Stimulated activated CD4-positive, alpha-beta T cell treated with anti-CD3 and anti-CD28 coated beads, TNF-alpha, amount 100 ng/mL, for 4 hours (primary cell): ENCODE results near the gene SLC7A10.
"Not testable (repeated sequence)": the region's sequence is repeated elsewhere in the genome, so short reads cannot be mapped to it uniquely, and the experiment has no call there.

ENCODE experiments used
- DNase-seq, 3 experiments: peaks; one replicate each; pipeline ENCODE4 v3.0.0-alpha.2; 2020; ENCODE audit warnings: low read depth in 3 of 3

Gene SLC7A10

DNA sequence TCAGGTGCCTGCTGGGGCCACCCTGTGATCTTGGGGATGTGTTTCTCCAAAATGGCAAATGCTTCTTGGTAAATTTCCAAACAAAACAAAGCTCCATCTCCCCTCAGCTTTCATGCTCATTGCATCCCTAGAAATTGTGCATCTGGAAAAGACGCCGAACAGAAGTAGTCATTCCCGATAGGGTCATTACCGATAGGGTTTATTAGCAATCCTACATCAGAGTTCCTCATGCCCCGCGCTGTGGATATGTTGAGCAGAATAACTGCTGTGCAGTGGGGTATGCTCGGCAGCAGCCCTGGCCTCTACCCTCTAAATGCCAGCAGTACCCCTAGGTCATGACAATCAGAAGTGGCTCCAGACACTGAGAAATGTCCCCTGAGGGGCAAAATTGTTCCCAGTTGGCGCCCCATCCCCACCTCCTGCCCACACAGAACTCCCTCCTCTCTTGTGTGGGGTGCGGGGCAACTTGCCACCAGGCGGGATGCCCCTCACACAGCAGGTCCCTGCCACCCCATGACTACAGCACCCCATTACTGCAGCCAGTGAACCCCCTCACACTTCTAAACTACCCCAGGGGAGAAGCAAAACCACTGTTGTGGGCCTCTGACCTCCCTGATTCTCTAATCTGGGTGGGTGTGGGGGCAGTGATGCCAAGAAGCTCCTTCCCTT lies 13.0 kb upstream of the SLC7A10 start:
- no peak for DNase-seq

DNA sequence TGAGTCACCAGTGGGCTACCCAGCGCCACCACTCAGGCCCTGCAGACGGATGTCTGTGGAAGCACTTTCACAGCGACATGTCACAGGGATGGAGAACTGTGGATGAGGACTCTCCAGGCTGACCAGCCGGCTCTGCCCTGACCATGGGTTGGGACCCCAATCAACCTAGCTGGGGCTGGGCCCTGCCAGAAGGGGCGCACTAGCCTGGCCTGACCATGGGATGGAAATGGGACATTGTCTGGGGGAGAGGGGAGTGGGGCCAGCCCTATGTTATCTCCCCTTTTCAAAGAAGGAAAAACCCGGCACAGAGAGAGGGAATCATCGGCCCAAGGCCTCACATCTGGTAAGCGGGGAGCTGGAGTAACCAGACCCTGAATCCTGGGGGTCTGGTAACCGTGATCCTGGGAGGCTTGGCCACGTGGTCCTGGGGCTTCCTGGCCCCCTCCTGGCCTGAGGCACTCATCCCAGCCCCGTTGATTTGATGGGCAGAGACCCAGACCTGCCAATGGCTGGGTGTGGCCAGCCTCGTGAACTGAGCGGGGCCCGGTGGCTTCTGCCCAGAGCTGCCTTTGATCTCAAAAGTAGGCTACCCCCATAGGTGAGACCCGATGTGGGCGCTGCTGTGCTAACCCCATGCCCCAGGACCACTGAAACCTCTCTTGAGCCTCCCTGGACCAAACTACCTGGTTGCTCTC lies 11.2 kb upstream of the SLC7A10 start:
- DNase-seq, result no peak

DNA sequence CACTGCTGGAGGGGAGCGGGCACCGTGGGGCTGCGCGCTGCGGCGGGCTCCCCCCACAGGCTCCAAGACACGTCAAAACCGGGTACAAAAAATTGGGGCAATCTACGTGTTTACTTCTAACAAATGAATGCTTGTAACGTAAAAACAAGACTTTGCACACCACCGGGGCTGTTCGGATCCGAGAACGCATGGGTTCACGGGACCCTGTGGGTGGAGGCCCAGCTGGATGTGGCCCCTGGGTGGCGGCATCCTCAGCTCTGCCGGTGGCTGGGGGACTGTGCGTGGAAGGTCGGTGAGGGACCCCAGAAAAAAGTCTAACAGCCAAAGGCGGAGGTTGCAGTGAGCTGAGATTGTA lies 10.3 kb upstream of the SLC7A10 start:
- DNase-seq, result no peak

DNA sequence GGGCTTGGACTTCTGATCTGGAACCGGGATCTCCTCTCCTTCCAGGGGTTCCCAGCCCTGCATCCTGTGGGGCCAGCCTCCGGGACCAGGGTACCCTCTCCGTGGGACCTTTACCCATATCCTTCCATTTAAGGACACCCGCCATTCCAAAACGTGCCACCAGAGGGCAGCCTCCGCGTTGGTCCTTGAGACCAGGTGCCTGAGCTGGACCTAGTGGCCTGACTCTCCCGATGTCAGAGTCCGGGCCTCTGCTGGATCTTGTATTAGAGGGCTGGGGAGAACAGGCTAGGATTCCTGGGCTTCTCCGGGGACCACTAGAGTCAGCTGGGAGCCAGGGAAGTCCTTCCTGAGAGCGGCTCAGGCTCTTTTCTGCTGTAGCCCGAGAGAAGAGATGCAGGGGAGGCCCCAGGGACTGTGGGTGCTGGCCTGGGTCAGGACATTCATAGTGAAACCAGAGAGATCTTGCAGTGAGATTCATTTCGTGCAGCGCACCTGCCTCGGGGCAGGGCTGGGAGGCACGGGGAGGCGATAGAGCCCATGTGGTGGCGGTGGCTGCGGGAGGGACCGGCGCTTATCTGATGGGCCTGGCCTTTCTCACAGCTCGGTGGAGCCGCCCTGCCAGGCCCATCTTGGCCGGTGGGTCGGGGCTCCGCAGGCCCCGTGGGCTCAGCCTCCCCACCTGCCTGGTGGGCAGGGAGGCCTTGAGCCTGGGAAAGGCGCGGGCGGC lies 9.8 kb upstream of the SLC7A10 start:
- peak; percentile 59 to 72 (median 71) for DNase-seq

DNA sequence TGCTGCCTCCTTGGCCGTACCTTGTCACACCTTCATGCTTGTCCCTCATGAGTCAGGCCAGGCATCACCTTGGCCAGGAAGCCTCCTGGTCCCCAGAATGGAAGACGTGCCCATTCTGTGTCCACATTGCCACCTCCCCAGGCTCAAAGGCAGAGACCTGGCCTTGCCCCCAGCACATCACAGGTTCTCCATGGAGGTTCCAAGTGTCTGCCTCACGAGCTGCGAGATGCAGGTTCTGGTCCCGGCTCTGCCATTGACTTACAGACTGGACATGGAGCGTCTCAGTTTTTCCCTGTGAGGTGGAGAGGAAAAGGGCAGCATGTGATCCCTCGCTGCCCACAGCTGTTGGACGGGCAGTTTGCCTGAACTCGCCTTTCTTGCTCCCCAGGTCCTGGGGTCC lies 9.1 kb upstream of the SLC7A10 start:
- no peak for DNase-seq

DNA sequence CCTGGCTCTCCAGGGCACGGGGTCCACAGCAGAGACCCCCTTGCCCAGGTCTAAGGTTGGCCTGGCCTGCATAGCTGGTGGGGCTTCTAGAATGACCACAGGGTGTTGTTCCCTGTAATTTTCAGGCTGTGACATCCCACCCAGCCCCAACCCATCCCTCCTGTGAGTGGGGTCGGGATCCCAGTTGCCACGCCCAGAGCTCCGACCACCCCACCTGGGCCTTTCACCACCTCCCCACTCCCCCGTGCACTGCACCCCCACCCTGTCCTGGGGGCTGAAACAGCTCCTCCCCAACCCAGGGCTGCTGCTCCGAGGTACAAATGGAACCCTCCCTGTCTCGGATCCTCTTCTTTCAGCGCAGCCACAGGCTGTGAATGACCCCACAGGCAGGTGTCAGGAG lies 8.4 kb upstream of the SLC7A10 start:
- DNase-seq, result no peak

DNA sequence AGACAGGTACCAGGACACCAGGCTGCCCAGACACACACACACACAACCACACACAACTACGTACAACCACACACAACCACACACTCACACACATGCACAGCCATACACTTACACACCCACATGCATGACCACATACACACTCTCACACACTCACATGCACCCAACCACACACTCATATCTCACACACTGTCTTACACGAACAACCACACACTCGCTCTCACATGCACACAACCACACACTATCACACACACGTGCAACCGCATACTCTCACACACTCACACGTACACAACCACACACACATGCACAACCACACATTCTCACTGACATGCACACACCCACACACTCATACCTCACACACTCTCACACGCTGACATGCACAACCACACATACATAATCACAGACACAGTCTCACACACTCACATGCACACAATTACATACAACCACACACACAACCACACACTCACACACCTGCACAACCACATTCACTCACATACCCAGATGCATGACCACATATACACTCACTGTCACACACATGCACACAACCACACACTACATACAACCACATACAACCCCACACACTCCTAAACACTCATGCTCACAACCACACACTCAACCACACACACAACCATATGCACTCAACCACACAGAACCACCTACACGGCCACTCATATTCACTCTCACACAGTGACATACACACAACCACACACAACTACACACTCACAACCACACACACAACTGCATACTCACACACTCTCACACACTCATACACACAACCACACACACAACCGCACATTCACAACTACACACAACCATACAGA lies 7.6 kb upstream of the SLC7A10 start:
- no peak for DNase-seq

DNA sequence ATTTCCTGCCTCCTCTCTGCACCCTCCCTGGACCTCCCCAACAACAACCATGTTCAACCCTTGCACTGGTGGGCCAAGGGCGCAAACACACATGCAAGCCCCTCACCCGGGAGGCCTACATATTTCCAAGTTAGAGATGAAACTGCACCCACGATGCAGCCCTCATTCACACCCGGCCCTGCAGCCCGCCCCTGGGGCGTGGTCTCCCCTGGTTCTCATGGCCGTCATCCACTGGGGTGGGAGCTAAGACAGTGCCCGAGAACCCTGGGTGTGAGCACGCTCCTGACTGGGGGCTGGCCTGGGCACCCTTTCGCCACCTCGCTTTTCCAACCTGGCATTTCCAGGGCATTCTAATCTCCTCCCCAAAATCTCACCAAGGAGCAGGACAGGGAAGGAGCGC lies 7.0 kb upstream of the SLC7A10 start:
- DNase-seq, result no peak

DNA sequence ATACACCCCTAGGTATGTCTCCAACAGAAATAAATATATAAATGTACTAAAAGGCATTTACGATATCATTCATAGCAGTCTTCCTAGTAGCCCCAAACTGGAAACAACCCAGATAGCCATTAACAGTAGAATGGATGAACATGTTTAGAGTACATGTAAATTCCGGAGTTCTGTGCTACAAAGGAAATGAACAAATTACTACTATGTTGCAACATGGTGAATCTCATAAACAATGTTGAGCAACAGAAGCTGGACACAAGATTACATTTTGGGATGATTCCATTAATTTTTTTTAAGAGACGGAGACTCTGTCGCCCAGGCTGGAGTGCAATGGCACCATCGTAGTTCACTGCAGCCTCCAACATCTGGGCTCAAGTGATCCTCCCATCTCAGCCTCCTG lies 5.9 kb upstream of the SLC7A10 start:
- DNase-seq, result no peak

DNA sequence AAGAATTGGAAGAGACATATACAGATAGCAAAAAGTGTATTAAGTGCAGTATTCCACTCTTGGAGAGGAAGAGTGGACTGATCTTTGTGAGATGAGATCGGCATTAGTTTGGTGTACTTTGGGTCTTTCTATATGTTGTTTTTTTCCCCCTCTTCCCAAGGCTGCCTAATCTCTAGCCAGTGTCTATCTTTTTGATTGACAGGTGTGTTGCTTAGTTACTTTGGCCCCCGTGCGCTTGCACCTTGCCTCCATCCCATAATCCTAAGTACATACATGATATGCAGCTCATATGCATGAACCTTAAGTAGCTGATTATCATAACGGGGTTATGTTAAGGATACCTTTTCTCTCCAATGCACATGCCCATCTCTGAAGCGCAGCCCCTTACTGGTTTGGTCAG lies 4.3 kb upstream of the SLC7A10 start:
- no peak for DNase-seq

DNA sequence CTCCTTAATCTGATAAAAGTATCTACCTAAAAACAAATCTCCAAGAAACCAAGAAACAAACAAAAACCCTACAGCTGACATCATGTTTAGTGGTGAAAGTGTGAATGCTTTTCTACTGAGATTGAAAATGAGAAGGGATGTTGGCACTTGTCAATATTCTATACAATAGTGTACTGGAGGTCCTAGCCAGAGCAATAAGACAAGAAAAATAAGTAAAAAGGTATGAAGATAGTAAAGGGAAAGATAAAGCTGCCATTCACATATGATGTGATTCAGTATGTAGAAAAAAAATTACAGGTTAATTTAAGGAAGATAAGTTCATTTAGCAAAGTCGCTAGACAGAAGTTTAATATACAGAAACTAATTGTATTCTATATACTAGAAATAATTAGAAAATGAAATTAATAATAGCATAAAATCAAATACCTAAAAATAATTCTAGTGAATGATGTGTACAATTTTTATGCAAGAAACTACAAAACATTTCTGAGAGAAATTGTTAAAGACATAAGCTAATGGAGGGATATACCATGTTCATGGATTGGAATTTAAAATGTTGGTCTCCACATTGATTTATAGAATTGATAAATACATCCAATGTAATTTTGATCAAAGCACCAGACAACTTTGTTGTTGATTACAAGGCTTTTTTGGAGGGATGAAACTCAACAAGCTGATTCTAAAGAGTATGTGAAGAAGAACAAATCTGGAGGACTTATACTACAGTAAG lies 2.4 kb upstream of the SLC7A10 start:
- DNase-seq, result no peak

DNA sequence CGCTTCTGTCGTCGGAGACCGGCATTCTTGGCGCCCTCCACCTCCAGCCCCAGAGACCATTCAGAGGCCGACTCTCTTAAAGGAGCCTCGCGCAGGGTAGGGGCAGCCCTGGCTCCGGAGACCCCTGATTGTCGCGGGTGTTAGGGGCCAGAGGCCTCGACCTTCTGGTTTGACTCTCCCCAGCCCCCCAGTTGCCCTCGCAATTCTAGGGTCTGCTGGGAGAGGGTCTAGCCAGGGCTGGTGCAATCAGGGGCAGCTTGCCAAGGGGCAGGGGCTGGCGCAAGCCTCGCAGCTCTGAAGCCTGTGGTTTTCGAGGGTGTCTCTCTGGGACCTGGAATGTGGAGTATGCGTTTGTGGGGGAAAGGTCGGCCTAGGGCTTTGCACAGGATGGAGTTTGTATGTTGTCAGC lies 1.6 kb upstream of the SLC7A10 start:
- DNase-seq, result no peak

DNA sequence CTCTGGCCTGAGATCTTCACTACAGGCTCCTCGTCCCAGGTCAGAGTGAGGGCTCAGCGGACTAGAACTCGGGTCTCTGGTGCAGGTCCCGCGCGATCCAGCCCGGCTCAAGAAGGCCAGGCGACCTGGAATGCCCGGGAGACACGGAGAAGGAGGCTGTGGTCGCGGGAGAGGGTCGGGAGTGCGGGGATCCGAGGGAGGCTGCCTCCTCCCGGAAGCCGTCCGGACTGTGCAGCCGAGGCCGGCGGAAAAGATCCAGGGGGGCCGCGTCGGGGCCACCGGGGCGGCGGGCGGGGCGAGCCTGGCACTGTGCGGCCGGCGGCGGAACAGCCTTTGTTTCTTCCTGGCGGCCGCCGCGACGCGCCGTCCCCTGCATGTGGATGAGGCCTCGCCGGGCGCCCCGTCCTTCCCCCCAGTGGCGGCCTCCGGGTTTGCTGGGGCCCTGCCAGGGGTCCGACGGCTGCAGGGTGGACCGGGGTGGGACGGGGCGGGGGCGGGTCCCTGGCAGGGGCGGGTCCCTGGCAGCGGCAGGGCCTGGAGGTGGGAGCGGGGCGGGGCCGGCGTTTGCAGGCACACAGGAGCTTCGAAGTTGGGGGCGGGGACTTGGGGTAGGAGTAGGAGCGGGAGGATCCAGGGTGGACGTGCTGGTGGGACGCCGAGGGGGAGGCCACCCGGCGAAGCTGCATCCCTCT lies 1.0 kb upstream of the SLC7A10 start:
- DNase-seq, result no peak

DNA sequence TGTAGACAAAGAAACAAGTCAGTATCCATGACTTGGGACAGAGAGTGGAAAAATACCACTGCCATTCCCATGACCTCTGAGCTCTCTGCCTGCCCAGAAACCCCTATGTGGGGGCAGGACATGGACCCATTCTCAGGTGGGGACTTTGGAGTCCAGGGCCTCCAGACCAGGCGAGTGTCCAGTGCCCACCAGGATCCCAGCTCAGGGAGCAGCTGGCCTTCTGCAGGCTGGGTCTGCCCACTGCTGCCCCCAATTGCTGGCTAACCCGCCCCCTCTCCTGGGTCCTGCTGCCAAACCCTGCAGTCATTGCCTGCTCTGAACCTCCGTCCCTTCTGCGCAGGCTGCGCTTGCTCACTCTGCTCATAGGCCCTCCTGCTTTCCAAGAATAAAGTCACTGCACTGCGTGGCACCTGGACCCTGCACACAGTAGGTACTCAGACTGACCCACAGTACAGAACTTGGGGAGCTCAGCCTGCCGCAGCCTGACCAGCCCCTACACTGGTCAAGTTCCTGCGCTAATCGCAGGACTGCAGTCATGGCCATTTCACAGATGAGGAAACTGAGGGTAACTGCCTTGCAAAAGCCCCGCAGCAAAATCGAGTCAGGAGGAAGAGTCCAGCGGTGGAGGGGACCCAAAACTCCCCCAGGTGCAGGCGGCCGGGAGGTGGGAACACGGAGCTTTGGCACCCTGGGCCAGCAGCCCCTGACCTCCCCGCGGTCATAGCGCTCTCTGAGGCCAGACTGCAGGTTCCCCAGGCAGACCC lies 774 bp downstream of the SLC7A10 start:
- DNase-seq, result no peak

DNA sequence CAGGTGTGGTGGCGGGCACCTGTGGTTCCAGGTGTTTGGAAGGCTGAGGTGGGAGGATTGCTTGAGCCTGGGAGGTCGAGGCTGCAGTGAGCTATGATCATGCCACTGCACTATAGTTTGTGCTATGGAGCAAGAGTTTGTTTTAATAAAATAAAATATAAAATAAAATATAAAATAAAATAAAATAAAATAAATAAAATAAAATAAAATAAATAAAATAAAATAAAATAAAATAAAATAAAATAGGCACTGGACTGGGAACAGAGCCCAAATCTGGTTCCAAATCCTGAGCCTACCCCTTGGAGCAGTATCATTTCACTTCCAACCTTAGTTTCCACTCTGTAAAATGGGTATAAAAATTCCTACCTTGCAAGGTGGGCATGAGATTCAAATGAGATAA lies 3.4 kb downstream of the SLC7A10 start:
- not testable (repeated sequence) for DNase-seq

DNA sequence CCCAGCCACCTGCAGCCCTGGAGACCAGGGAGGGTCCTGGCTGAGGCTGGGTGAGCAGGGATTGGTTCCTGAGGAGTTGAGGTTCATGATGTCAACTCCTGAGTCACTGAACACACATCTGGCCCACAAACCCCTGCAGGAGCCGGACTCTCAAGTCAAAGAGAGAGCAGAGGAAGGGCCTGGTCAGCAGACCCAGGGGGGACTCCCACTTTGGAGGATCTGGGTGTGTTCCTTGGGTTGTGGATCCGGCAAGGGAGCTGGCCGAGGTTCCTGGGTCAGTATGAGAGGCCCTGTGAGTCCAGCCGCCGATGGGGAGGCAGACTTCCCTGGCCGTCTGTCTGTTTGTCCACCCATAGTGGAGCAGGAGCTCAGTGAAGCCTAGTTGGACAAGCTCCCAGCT lies 4.0 kb downstream of the SLC7A10 start:
- no peak for DNase-seq

DNA sequence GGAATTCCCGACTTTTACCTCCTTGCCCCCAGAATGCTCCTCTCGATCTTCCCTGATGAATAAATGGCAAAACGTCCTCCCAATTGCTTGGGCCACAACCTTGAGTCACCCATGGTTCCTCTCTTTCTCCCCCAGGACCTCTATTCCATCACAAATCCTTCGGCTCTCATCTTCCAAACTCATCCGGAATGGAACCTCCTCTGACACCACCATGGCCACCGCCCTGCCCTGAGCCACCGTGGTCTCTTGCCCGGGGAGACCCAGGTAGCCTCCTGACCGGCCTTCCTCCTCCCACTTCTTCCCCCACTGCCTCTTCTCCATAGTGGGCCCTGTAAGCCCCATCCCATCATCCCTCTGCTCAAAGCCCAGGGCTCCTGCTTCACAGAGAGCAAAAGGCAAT lies 4.9 kb downstream of the SLC7A10 start:
- no peak for DNase-seq

DNA sequence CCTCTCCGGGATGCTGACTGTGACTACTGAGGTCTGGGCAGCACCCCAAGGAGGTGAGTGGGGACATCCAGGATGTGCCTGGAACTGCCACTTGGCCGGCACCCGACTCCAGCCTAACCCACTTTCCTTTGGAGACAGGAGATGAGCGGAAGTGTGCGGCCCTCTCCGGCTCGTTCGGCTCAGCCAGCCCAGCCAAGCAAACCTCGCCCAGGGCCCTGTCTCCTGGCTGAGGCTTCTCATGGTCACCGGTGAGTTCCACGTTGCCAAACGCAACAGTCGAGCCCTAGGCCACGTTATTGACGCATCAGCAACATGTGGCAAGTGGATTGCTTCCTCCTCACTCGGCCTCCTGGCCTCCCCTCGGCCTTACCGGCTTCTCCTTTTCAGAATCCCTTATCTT lies 5.5 kb downstream of the SLC7A10 start:
- DNase-seq, result no peak

DNA sequence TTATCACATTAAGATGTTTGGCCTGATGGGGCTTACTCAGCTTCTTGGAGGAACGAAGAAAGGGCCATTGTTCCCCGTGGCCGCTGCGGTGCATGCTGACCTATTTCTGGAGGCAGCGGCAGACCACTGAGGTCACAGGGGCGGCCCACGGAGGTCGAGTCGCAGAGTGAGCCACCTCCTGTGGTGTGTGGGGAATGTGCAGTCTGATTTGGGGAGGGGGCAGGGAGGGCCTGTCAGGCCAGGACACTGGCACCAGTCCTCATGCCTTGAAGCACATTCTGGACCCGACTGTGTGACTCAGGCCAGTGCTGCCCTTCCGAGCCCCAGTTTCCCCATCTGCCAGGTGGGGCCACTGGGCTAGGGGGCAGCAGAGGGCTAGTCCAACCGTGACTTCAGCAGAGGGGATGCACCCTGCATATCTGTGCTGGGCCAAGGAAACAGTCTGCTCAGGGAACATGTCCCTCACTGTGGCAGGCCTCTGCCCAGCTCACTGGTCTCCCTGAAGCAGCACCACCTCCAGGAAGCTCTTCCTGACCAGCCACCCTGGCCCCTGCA lies 6.3 kb downstream of the SLC7A10 start:
- no peak for DNase-seq

DNA sequence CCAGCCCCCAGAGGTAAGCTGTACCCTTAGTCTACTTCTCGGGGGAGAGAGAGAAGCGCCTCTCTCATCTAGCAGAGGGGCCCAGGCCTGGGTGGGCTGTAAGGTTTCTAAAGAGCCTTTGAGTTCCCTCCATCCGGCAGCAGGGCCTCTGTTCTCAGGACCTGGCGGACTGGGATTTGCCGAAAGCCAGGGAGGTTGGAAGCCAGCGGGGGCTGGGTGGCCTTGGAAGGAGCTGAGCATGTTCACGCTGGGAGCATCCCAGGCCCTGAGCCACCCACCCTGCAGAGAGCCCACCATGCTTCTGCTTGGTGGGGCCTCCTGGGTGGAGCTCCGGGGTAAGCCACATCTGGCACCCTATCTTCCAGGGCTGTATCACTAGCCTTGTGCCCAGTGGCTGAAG lies 7.8 kb downstream of the SLC7A10 start:
- no peak for DNase-seq
